Panc1 (cell line): ENCODE data around the gene NKAIN2. TPM values are rescaled to one million over a fixed set of nuclear protein-coding genes. Genes with fewer than 3 reads are reported as not detected.
"Not testable (repeated sequence)": the region's sequence is repeated elsewhere in the genome, so short reads cannot be mapped to it uniquely, and the experiment has no call there.

Experiments used
- ATAC-seq: fragments of 200-7000 bp; cut with Tn5 transposase; 2 replicates; pipeline ENCODE4 v1.9.1; 2020; ENCODE audit warnings: mild to moderate bottlenecking, moderate library complexity
- BruUV-seq: library from RNA; stranded (reverse); fragments of 400-500 nt; replicated peaks from 2 replicates; lab custom pipeline; 2021; lab: Mats Ljungman, UMichigan
- CTCF ChIA-PET: fragments of 300-600 bp; sonication (Branson Sonifier 250); formaldehyde crosslinking; loops from one replicate; lab custom pipeline; 2022; ENCODE audit warnings: antibody characterized with exemption; lab: Charles Lee
- POLR2A ChIA-PET: fragments of 300-600 bp; sonication (Branson Sonifier 250); formaldehyde crosslinking; loops from one replicate; lab custom pipeline; 2022; ENCODE audit warnings: antibody characterized with exemption; lab: Charles Lee
- DNase-seq: peaks from one replicate; pipeline ENCODE4 v3.0.0-alpha.2; 2010; ENCODE audit warnings: low read depth, low spot score
- H3K27ac ChIP-seq: 2 replicates; pipeline ENCODE4 v1.5.1; 2011; ENCODE audit warnings: mild to moderate bottlenecking, low read length, inconsistent platforms
- H3K27me3 ChIP-seq: fragments of 200-500 bp; sonication (Bioruptor generic); 2 replicates; pipeline ENCODE4 v1.6.0; 2014; ENCODE audit warnings: low read length, inconsistent platforms; ENCODE audit not compliant: control insufficient read depth, insufficient read depth
- H3K36me3 ChIP-seq: fragments of 200-500 bp; sonication (Bioruptor generic); 2 replicates; pipeline ENCODE4 v1.5.1; 2014; ENCODE audit warnings: inconsistent platforms, mild to moderate bottlenecking, low read length, moderate library complexity; ENCODE audit not compliant: control insufficient read depth, insufficient read depth
- H3K4me1 ChIP-seq: 2 replicates; pipeline ENCODE4 v1.5.1; 2011; ENCODE audit warnings: inconsistent platforms, mild to moderate bottlenecking, low read length, moderate library complexity; ENCODE audit not compliant: control insufficient read depth, insufficient read depth
- H3K4me3 ChIP-seq, 2 experiments: 2 replicates each; pipeline ENCODE4 v1.5.1; 2011 to 2012; ENCODE audit warnings: low read depth in 2 of 2, low read length in 2 of 2, mild to moderate bottlenecking in 2 of 2, inconsistent platforms in 1 of 2, moderate library complexity in 1 of 2
- H3K9me3 ChIP-seq: fragments of 200-500 bp; sonication (Bioruptor generic); 2 replicates; pipeline ENCODE4 v1.5.1; 2014; ENCODE audit warnings: low read depth, mild to moderate bottlenecking, inconsistent platforms, low read length, moderate library complexity; ENCODE audit not compliant: control insufficient read depth, insufficient read depth
- POLR2AphosphoS5 ChIP-seq: IDR thresholded peaks from 2 replicates; pipeline ENCODE4 v1.6.1; 2012; ENCODE audit warnings: mild to moderate bottlenecking, low read depth, low read length, moderate library complexity
- SIN3A ChIP-seq: IDR thresholded peaks from 2 replicates; pipeline ENCODE4 v1.6.1; 2012; ENCODE audit warnings: low read depth, mild to moderate bottlenecking, low read length, moderate library complexity, borderline replicate concordance; ENCODE audit not compliant: insufficient read depth
- TCF7L2 ChIP-seq: IDR thresholded peaks from 2 replicates; pipeline ENCODE4 v1.6.1; 2011; ENCODE audit warnings: mild to moderate bottlenecking, low read depth, low read length, inconsistent platforms
- in situ Hi-C: cut with HindIII; loops from 2 replicates; pipeline ENCODE4 v1.10.0; 2016; ENCODE audit warnings: low sequenced_read_pairs, low pct_unique_long_range_greater_than_20kb
- intact Hi-C: fragments of 100-400 bp; cut with micrococcal nuclease; formaldehyde crosslinking; loops from one replicate; pipeline ENCODE4 v1.10.0; 2022; ENCODE audit not compliant: unreplicated experiment
- total RNA-seq: library from RNA; stranded (reverse); gene quantifications from one replicate; pipeline ENCODE4 v1.2.1, GENCODE V29; 2021; ENCODE audit not compliant: unreplicated experiment
- TF ChIP-seq, protein P1 (sequence below), 2 experiments: IDR thresholded peaks; 2 replicates each; pipeline ENCODE4 v1.6.1; 2011 to 2012; ENCODE audit warnings: low read depth in 2 of 2, control low read depth in 1 of 2, low read length in 1 of 2, mild to moderate bottlenecking in 1 of 2, moderate library complexity in 1 of 2; ENCODE audit not compliant: insufficient read depth in 1 of 2
- TF ChIP-seq, protein P2 (sequence below): fragments of 450-650 bp; IDR thresholded peaks from 2 replicates; pipeline ENCODE4 v1.5.1; 2017; ENCODE audit warnings: mild to moderate bottlenecking

Gene NKAIN2
- total RNA-seq, 1 experiment from 2014 or later: 2.6 TPM

DNA sequence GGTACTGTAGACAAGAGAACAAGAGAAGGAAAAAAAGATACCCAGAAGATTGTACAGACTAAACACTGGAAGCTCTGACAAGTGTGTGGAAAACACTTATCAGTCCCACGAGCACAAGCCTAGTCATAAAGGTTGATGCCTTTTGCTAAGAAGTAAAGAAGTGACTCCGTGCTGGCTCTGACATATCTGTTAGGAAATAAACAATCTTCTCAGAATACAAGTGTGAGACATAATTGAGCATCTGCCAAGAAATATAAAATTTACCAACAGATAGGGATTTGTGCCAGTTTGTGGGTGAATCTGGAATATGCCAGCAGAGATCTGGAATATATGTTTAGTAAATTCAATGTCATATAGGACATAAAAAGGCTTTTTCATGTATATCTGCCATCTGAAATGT, 899.9 kb downstream of the NKAIN2 start:
- in situ Hi-C loops: no loop called here
- no peak for ATAC-seq
- POLR2A ChIA-PET: no interaction called here
- no TSS peak for BruUV-seq
- no peak overlapping the region for H3K4me3 ChIP-seq
- CTCF ChIA-PET: no interaction called here
- no peaks in the 10 kb centered on the region for H3K27me3 ChIP-seq
- no peaks in the 10 kb centered on the region for H3K4me1 ChIP-seq
- intact Hi-C loops: no loop called here
- H3K9me3 ChIP-seq: no peaks in the 10 kb centered on the region
- no peak for DNase-seq
- TF ChIP-seq, protein P1, sequence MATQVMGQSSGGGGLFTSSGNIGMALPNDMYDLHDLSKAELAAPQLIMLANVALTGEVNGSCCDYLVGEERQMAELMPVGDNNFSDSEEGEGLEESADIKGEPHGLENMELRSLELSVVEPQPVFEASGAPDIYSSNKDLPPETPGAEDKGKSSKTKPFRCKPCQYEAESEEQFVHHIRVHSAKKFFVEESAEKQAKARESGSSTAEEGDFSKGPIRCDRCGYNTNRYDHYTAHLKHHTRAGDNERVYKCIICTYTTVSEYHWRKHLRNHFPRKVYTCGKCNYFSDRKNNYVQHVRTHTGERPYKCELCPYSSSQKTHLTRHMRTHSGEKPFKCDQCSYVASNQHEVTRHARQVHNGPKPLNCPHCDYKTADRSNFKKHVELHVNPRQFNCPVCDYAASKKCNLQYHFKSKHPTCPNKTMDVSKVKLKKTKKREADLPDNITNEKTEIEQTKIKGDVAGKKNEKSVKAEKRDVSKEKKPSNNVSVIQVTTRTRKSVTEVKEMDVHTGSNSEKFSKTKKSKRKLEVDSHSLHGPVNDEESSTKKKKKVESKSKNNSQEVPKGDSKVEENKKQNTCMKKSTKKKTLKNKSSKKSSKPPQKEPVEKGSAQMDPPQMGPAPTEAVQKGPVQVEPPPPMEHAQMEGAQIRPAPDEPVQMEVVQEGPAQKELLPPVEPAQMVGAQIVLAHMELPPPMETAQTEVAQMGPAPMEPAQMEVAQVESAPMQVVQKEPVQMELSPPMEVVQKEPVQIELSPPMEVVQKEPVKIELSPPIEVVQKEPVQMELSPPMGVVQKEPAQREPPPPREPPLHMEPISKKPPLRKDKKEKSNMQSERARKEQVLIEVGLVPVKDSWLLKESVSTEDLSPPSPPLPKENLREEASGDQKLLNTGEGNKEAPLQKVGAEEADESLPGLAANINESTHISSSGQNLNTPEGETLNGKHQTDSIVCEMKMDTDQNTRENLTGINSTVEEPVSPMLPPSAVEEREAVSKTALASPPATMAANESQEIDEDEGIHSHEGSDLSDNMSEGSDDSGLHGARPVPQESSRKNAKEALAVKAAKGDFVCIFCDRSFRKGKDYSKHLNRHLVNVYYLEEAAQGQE (IDR thresholded peaks at IDR 0.05; ENCODE audit: insufficient read depth in 1 of 2, low read depth in 2 of 2, low read length in 1 of 2): no peak
- TF ChIP-seq SIN3A: no peak
- TF ChIP-seq, protein P2, sequence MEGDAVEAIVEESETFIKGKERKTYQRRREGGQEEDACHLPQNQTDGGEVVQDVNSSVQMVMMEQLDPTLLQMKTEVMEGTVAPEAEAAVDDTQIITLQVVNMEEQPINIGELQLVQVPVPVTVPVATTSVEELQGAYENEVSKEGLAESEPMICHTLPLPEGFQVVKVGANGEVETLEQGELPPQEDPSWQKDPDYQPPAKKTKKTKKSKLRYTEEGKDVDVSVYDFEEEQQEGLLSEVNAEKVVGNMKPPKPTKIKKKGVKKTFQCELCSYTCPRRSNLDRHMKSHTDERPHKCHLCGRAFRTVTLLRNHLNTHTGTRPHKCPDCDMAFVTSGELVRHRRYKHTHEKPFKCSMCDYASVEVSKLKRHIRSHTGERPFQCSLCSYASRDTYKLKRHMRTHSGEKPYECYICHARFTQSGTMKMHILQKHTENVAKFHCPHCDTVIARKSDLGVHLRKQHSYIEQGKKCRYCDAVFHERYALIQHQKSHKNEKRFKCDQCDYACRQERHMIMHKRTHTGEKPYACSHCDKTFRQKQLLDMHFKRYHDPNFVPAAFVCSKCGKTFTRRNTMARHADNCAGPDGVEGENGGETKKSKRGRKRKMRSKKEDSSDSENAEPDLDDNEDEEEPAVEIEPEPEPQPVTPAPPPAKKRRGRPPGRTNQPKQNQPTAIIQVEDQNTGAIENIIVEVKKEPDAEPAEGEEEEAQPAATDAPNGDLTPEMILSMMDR: no peak
- no peak for TF ChIP-seq POLR2AphosphoS5
- no peak for TF ChIP-seq TCF7L2
- H3K36me3 ChIP-seq: no peaks in the 10 kb centered on the region
- no peak overlapping the region; the same call in 1 of the 2 replicates for H3K27ac ChIP-seq

GRCh38 chr6:124712532-124712931, 908.9 kb downstream of the NKAIN2 start:
- H3K27ac ChIP-seq, H3K36me3 ChIP-seq, POLR2A ChIA-PET, in situ Hi-C loops, BruUV-seq, DNase-seq, CTCF ChIA-PET, intact Hi-C loops, H3K4me3 ChIP-seq, H3K9me3 ChIP-seq, ATAC-seq, H3K4me1 ChIP-seq, H3K27me3 ChIP-seq: not testable (repeated sequence)

- intact Hi-C loops: no loop called here
- CTCF ChIA-PET: no interaction called here
- Histone ChIP-seq H3K9me3 (no peaks in the 10 kb centered on the region), H3K36me3 (no peaks in the 10 kb centered on the region), H3K4me3 (peak overlapping the region; percentile 9 to 11; a peak in 3 of 4 replicates), H3K27ac (peak overlapping the region; percentile 67; the same call in 1 of the 2 replicates), H3K4me1 (peaks cover 8% of the 10 kb centered on the region), H3K27me3 (no peaks in the 10 kb centered on the region)
- DNase-seq (no peak), ATAC-seq (peak; percentile 62)
- TF ChIP-seq SIN3A (no peak), TCF7L2 (no peak), POLR2AphosphoS5 (no peak)
- TF ChIP-seq, protein P1 (IDR thresholded peaks at IDR 0.05; ENCODE audit: insufficient read depth in 1 of 2, low read depth in 2 of 2, low read length in 1 of 2): no peak
- TF ChIP-seq, protein P2: no peak
- in situ Hi-C loops: no loop called here
- BruUV-seq: no TSS peak
- POLR2A ChIA-PET: no interaction called here
Measured at GRCh38 chr6:124714728-124715127, 911.1 kb downstream of the NKAIN2 start.
